Activated naive CD4-positive, alpha-beta T cell treated with anti-CD3 and anti-CD28 coated beads, Interleukin-2, amount 50 U/mL, for 16 hours (primary cell): Measurements from ENCODE around the gene SMG6.
A peak's percentile ranks its signal among the peaks of the same experiment; 100 is the strongest.

Source experiments
- DNase-seq: peaks from one replicate; pipeline ENCODE4 v3.0.0-alpha.2; 2020

The SMG6 gene

GRCh38 chr17:2056206-2057174 lies 247.1 kb downstream of the SMG6 start:
- peak; percentile 59 for DNase-seq

DNA sequence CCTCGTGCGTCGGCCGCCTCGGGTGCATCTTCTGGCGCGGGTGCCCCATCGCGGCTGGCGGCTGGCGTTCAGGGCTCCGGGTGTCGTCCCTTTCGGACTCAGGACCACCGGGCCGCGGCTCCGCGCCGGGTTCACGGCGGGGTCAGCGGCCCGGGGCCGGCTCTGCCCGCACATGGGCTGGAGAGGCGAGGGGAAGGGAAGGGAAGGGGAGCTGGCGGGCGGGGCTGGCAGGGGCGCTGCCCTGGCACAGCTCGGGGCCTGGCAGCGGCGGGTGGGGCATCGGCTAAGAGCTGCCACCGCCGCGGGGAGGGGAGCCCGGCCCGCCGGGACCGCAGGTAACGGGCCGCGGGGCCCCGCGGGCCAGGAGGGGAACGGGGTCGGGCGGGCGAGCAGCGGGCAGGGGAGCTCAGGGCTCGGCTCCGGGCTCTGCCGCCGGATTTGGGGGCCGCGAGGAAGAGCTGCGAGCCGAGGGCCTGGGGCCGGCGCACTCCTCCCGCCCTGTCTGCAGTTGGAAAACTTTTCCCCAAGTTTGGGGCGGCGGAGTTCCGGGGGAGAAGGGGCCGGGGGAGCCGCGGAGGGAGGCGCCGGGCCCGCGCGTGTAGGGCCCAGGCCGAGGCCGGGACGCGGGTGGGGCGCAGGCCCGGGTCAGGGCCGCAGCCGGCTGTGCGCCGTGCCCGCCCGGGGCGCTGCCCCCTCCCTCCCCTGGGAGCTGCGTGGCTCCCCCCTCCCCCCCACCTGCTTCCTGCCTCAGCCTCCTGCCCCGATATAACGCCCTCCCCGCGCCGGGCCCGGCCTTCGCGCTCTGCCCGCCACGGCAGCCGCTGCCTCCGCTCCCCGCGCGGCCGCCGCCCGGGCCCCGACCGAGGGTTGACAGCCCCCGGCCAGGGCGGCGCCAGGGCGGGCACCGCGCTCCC lies 248.0 kb downstream of the SMG6 start:
- peak; percentile 46 for DNase-seq

DNA sequence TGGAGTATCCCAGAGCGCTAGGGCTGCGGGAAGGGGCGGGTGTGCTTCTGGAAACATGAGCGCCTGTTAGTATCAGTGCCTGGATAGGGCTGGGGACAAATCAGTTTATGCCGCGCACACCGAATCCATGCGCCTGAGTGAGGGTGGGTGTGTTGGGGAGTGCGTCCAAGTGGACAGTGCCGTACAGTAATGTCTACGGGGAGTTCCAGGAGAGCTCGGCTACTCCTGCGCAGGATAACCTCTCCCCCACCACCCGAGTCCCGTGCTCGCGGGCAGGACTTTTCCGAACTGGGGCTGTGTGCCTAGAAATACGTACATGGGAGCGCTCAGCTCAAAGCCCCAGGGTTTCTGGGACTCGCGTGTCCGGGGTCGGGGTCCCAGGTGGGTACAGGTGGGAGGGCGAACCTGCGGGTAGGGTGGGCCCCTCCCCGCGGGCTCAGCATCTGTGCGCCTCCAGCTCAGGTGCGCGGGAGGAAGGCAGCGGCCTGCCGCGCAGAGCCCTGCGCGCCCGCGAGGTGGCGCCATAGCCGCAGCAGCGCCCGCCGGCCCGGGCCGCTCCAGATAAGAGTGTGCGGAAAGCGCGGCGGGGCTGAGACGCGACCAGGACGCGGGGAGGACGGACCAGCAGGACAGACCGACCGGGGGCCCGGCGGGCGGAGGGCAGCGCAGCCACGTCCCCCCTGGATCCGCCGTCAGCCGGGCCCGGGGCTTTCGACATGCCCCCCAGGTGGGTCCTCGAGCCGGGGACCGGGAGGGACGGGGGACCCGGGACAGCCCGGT lies 248.9 kb downstream of the SMG6 start, which contains the start of gene HIC1:
TSS of gene HIC1 (plus strand) at position 592 of the 780 bp plus-strand sequence. CDS start 1,588 bp downstream, outside the sequence.
- peak; percentile 84 for DNase-seq

DNA sequence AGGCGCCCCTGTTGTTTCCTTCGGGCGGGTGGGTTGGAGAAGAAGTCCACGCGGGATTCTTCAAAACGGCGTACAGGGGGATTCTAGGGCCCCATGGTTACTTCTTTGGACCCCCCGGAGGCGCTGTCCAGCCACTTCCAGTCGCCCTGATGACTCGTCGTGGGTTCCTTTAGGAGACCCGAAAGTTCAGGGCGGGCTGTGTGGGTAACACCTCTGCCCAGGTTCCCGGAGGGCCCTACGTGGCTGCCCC lies 249.4 kb downstream of the SMG6 start:
- no peak for DNase-seq

- DNase-seq: peak; percentile 80
Observed at GRCh38 chr17:2053380-2054261, 250.0 kb downstream of the SMG6 start.

GRCh38 chr17:2051933-2052559 lies 251.5 kb downstream of the SMG6 start:
- no peak for DNase-seq

DNA sequence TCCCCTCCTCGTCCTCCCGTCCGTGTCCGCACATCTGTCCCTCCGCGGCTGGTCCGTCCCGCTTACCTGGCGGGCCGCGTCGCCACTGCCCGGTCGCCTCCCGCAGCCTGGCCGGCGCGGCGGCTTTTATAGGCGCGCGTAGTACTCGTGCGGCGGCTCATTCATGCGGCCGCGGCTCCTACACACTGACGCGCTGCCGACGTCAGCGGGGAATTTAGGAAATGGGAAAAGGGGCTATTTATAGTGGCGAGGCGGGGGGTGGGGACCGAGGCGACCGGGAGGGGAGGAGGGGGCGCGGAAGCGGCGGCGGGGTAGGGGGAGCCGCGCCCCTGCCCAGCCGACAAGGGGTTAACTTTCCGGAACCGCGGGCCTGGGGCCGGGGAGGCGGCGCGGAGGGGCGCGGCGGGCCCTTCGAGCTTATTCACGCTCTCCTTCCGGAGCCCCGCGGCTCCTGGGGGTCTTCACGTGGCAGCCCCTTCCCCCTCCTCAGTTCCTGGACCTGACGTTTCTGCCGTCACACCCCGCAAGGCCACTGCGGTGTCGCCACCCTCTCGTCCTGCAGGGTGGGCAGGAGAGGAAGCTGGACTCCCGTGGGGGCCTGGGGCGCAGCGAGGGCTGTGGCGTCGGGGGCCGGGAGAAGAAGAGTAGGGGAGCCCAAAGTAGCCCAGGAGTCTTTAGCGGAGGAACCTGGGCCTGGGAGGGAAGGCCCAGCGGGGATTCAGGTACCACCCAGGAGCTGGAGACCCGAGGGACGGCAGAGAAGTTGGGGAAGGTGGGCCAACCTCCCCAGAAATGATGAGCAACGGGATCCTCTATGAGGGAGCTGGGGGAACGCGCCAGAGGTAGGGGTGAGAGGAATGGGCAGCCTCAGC lies 252.3 kb downstream of the SMG6 start:
- no peak for DNase-seq

- peak; percentile 77 for DNase-seq
Observed at GRCh38 chr17:2050300-2051060, 253.1 kb downstream of the SMG6 start.

DNA sequence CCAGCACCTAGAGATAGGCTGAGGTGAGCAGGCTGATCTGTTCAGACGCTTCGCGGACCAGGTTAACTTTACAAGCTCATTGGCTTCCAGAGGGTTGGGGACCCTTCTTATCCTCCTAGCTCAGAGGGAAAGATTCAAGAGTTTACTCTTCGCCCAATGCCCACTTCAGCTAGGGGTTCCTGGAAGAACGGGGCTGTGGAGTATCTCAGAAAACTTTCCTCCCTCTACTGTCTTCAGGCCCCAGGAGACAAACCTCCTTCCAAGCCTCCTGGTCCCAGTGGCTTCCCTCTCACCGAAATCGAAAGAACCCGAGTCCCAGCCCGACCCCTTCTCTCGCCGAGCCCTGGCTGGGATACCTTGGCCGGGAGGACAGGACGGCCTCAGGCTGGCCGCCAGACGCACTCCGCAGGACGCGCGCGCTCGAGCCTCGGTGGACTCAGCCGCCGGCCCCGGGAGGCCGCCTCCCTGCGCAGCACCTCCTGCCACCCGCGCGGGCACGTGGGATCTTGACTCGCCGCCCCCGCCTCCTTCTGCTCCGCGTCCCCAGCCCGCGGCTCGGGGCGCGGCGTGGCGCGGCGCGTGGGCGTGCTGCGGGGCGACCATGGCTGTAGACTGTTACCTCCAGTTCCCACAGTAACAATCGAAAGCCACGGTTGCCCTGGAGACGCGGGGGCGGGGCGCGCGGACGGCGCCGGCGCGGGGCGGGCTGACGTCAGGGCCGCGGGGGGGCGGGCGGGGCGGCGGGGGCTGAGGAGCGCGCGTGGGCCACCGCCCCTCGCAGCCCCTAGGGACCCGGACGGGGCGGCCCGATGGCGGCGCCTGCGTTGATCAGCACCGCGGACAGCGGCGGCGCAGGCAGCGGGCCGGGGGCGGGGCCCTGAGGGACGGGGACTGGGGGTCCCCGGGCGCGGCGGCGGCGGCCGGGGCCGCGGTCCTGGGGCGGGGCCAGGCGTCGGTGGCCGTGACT lies 254.0 kb downstream of the SMG6 start:
- DNase-seq: peak; percentile 90

DNA sequence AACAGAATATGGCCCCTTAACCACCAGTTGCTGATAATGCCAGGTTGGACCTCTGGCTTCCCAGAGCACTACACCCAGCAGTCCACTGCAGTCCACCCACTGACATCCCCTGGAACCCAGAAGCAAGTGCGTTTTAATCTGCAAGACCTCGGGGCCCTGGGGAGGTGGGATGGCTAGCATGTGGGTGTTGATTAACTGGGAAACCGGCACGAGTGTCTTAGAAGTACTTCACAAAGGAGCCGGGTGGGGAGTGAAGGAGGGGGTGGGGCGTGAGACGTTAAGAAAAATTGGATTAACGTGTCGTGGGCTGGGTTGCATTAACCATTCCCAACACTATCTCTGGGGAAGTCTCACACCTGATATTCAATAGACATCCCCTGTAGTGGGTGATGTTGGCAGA lies 254.8 kb downstream of the SMG6 start:
- no peak for DNase-seq

GRCh38 chr17:2047590-2047989 lies 256.0 kb downstream of the SMG6 start:
- DNase-seq: no peak

- no peak for DNase-seq
Observed at GRCh38 chr17:2044263-2044894, 259.2 kb downstream of the SMG6 start.

- DNase-seq: no peak
Observed at GRCh38 chr17:2043785-2044184, 259.8 kb downstream of the SMG6 start.

- DNase-seq: no peak
Observed at GRCh38 chr17:2042933-2043332, 260.7 kb downstream of the SMG6 start.

DNA sequence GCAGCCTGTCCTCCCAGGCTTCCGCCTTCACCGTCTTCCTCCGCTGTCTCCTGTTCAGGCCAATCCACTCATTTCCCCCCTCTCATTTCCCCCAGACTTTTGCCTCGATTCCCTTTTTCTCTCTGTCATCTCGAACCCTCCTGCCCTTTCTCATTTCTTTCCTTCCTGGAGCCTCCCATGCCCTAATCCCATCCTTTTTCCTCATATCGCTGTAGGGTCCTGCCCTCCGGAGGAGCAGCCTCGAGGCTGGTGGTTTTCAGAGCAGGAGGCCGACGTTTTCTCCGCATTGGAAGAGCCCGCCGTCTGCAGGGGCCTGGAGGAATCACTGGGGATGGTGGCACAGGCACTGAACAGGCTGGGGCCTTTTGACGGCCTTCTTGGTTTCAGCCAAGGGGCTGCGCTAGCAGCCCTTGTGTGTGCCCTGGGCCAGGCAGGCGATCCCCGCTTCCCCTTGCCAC lies 261.2 kb downstream of the SMG6 start:
- no peak for DNase-seq

- peak; percentile 97 for DNase-seq
Observed at GRCh38 chr17:2041561-2042389, 261.8 kb downstream of the SMG6 start, which contains the start of gene OVCA2. Gene OVCA2 (plus strand): TSS chr17:2042022. CDS start chr17:2042048, 26 bp downstream.
